AG10803 (cell line): ENCODE results near the gene LETM1.

Experiments
- DNase-seq: peaks from one replicate; pipeline ENCODE4 v3.0.0; 2010; ENCODE audit warnings: low read depth
- H3K4me3 ChIP-seq: 2 replicates; pipeline ENCODE4 v1.5.1; 2011; ENCODE audit warnings: mild to moderate bottlenecking, low read length, control low read depth
- TF ChIP-seq, protein P1 (sequence below): conservative IDR thresholded peaks from 2 replicates; pipeline ENCODE4 v1.5.1; 2011; ENCODE audit warnings: mild to moderate bottlenecking, low read length, control low read depth, inconsistent platforms

The LETM1 gene

GRCh38 chr4:1764670-1765069 lies 91.3 kb downstream of the LETM1 start:
- DNase-seq: no peak
- TF ChIP-seq, protein P1, sequence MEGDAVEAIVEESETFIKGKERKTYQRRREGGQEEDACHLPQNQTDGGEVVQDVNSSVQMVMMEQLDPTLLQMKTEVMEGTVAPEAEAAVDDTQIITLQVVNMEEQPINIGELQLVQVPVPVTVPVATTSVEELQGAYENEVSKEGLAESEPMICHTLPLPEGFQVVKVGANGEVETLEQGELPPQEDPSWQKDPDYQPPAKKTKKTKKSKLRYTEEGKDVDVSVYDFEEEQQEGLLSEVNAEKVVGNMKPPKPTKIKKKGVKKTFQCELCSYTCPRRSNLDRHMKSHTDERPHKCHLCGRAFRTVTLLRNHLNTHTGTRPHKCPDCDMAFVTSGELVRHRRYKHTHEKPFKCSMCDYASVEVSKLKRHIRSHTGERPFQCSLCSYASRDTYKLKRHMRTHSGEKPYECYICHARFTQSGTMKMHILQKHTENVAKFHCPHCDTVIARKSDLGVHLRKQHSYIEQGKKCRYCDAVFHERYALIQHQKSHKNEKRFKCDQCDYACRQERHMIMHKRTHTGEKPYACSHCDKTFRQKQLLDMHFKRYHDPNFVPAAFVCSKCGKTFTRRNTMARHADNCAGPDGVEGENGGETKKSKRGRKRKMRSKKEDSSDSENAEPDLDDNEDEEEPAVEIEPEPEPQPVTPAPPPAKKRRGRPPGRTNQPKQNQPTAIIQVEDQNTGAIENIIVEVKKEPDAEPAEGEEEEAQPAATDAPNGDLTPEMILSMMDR: no peak

GRCh38 chr4:1763550-1764080 lies 92.3 kb downstream of the LETM1 start:
- TF ChIP-seq, protein P1: peak; percentile 22; the same call in 1 of the 2 replicates
- H3K4me3 ChIP-seq: peak overlapping the region; percentile 3; the same call in 1 of the 2 replicates
- peak; percentile 48 for DNase-seq

More at GRCh38 chr4:1764670-1765069, 91.3 kb downstream of the LETM1 start:
- H3K4me3 ChIP-seq: no peak overlapping the region

DNA sequence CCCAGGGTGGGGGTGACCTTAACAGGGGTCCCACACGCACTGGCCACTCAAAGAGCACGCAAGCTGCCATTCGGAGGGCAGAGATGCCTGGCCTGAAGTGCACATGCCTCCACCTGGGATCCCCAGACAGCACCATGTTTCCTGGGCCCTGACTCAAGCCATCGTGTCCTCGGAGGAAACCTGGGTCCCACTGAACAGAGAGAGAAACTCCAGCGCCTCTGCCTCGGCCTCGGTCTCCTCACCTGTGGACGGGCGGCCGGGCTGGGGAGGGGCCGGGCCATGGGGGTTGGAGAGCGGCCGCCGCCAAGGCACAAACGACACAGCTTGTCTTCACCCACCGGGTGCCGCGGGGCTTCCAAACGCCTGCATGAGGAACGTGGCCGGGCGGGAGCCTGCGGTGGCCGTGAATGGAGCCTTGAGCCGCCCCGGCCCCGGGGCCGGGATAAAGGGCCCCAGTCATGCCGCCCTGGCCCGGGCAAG lies 92.8 kb downstream of the LETM1 start:
- TF ChIP-seq, protein P1: no peak
- H3K4me3 ChIP-seq: no peak overlapping the region
- no peak for DNase-seq

DNA sequence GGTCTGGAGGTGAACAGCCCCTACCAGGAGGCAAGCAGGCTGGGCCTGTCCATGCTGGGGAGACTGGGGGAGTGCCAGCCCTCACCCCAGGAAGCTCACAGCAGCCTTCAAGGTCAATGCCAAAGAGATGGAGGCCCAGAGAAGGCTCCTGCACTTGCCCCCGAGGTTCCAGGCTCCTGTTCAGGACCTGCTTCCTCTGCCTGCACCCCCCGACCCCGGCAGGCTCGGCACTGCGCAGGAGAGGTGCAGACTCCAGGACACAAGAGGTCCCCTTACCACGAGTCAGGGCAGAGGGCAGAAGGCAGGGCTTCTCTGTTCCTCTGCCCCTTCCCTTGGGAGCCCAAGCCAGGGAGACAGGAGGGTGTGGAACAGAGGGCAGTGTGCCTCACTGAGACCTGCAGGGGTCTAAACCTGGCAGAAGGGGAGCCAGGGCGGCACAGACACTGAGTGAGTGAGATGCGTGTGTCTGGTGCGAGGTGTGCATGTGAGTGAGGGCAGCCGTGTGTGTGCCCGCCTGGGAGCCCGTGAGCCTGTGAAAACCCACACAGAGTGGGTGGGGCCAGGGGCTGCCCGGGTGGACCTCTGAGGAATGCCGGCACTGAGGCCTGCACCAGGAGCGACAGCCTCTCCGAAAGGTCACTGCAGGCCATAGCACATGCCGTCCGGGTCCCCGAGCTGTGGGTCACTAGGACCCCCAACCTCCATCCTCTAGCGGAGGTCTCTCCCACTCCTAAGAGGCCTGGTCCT lies 93.5 kb downstream of the LETM1 start:
- no peak overlapping the region for H3K4me3 ChIP-seq
- no peak for DNase-seq
- TF ChIP-seq, protein P1: no peak
